Measurements from ENCODE around the gene CCR3.

The CCR3 gene

DNA sequence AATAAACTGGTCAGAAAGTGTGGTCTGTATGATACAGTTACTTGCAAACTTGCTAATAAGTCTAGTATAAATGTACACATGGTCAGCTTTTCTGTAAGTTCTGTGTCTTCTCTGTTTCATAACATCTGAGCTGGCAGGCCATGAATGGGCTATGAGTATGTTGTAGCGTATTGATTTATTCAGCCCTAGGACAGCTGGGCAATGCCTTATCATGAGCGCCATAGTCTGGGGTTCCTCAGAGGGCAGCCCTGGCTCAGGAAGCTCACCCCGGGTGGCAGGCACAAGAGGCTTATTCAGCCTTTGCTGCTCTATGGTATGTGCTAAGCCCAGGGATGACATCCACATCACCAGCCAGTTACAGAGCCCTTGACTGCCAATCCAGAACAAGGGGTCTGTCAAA lies 61.0 kb downstream of the CCR3 start:
- Histone ChIP-seq H3K4me3 (ENCODE audit: low read length in 2 of 2) (no peak overlapping the region), H3K79me1 (ENCODE audit: low read depth, low read length) (no peaks in the 10 kb centered on the region), H2BK120ac (ENCODE audit: low read depth, low read length) (no peak overlapping the region), H3K9me3 (replicated peaks in 1 of 2; ENCODE audit: control insufficient read depth in 2 of 2, insufficient read depth in 1 of 2, low read depth in 1 of 2, low read length in 2 of 2) (no peaks in the 10 kb centered on the region), H3K4ac (ENCODE audit: low read length) (no peak overlapping the region), H2AFZ (ENCODE audit: low read length) (no peak overlapping the region), H3K14ac (ENCODE audit: low read length) (no peak overlapping the region), H4K91ac (ENCODE audit: low read depth, low read length, poor library complexity) (no peak overlapping the region), H2BK12ac (ENCODE audit: low read length) (no peak overlapping the region), H3K4me2 (ENCODE audit: insufficient read depth, low read length, poor library complexity, severe bottlenecking) (no peak overlapping the region), H2BK15ac (ENCODE audit: low read length) (no peak overlapping the region), H2BK5ac (ENCODE audit: low read length) (no peak overlapping the region), H3K23ac (ENCODE audit: low read depth, low read length, poor library complexity) (no peak overlapping the region), H3K27ac (replicated peaks; ENCODE audit: low read length) (no peak overlapping the region), H3K9ac (ENCODE audit: low read depth, low read length, poor library complexity) (no peak overlapping the region), H3K27me3 (ENCODE audit: control insufficient read depth in 3 of 3, insufficient read depth in 3 of 3, low read depth in 1 of 3, low read length in 3 of 3) (peaks cover 0 to 9% (median 0%) of the 10 kb centered on the region in 3 experiments), H2AK5ac (ENCODE audit: low read depth, low read length) (no peak overlapping the region), H4K8ac (ENCODE audit: low read depth, low read length) (no peak overlapping the region), H3K36me3 (replicated peaks in 1 of 2; ENCODE audit: control insufficient read depth in 2 of 2, insufficient read depth in 2 of 2, low read length in 2 of 2) (no peaks in the 10 kb centered on the region), H3K4me1 (ENCODE audit: control insufficient read depth in 2 of 2, insufficient read depth in 1 of 2, low read depth in 1 of 2, low read length in 2 of 2) (no peaks in the 10 kb centered on the region), H3K18ac (ENCODE audit: low read length) (no peak overlapping the region)
- no CpG with 5 or more reads among the region's 3 CpGs for WGBS, 2 donors (ENCODE audit: extremely low coverage in 2 of 2, insufficient read length in 2 of 2, insufficient replicate concordance in 1 of 2)
- no peak for DNase-seq (ENCODE audit: low spot score)

GRCh38 chr3:46304739-46305138 lies 62.5 kb downstream of the CCR3 start:
- Histone ChIP-seq H2BK12ac (ENCODE audit: low read length) (no peak overlapping the region), H3K79me1 (ENCODE audit: low read depth, low read length) (no peaks in the 10 kb centered on the region), H2AK5ac (ENCODE audit: low read depth, low read length) (no peak overlapping the region), H3K14ac (ENCODE audit: low read length) (no peak overlapping the region), H3K27me3 (ENCODE audit: control insufficient read depth in 3 of 3, insufficient read depth in 3 of 3, low read depth in 1 of 3, low read length in 3 of 3) (peaks cover 0 to 4% (median 0%) of the 10 kb centered on the region in 3 experiments), H3K36me3 (replicated peaks in 1 of 2; ENCODE audit: control insufficient read depth in 2 of 2, insufficient read depth in 2 of 2, low read length in 2 of 2) (no peaks in the 10 kb centered on the region), H3K4me2 (ENCODE audit: insufficient read depth, low read length, poor library complexity, severe bottlenecking) (no peak overlapping the region), H2BK120ac (ENCODE audit: low read depth, low read length) (no peak overlapping the region), H3K4ac (ENCODE audit: low read length) (no peak overlapping the region), H3K9ac (ENCODE audit: low read depth, low read length, poor library complexity) (no peak overlapping the region), H3K9me3 (replicated peaks in 1 of 2; ENCODE audit: control insufficient read depth in 2 of 2, insufficient read depth in 1 of 2, low read depth in 1 of 2, low read length in 2 of 2) (no peaks in the 10 kb centered on the region), H3K18ac (ENCODE audit: low read length) (no peak overlapping the region), H3K4me3 (ENCODE audit: low read length in 2 of 2) (no peak overlapping the region), H3K4me1 (ENCODE audit: control insufficient read depth in 2 of 2, insufficient read depth in 1 of 2, low read depth in 1 of 2, low read length in 2 of 2) (no peaks in the 10 kb centered on the region), H2BK15ac (ENCODE audit: low read length) (no peak overlapping the region), H4K91ac (ENCODE audit: low read depth, low read length, poor library complexity) (no peak overlapping the region), H3K23ac (ENCODE audit: low read depth, low read length, poor library complexity) (no peak overlapping the region), H2AFZ (ENCODE audit: low read length) (no peak overlapping the region), H4K8ac (ENCODE audit: low read depth, low read length) (no peak overlapping the region), H2BK5ac (ENCODE audit: low read length) (no peak overlapping the region), H3K27ac (replicated peaks; ENCODE audit: low read length) (no peak overlapping the region)
- no peak for DNase-seq (ENCODE audit: low spot score)
- WGBS, 2 donors (ENCODE audit: extremely low coverage in 2 of 2, insufficient read length in 2 of 2, insufficient replicate concordance in 1 of 2): 100% methylated on average over 2 of the region's 3 CpGs; no CpG with 5 or more reads in 1 of the 2 donors

- no peak overlapping the region for H2BK12ac ChIP-seq (ENCODE audit: low read length)
- H2BK15ac ChIP-seq (ENCODE audit: low read length): no peak overlapping the region
- DNase-seq (ENCODE audit: low spot score): no peak
- H2AFZ ChIP-seq (ENCODE audit: low read length): no peak overlapping the region
- no peak overlapping the region for H4K91ac ChIP-seq (ENCODE audit: low read depth, low read length, poor library complexity)
- H2AK5ac ChIP-seq (ENCODE audit: low read depth, low read length): no peak overlapping the region
- no peak overlapping the region for H3K9ac ChIP-seq (ENCODE audit: low read depth, low read length, poor library complexity)
- H3K9me3 ChIP-seq (replicated peaks in 1 of 2; ENCODE audit: control insufficient read depth in 2 of 2, insufficient read depth in 1 of 2, low read depth in 1 of 2, low read length in 2 of 2): no peaks in the 10 kb centered on the region
- H3K14ac ChIP-seq (ENCODE audit: low read length): no peak overlapping the region
- no peaks in the 10 kb centered on the region for H3K36me3 ChIP-seq (replicated peaks in 1 of 2; ENCODE audit: control insufficient read depth in 2 of 2, insufficient read depth in 2 of 2, low read length in 2 of 2)
- no peaks in the 10 kb centered on the region for H3K79me1 ChIP-seq (ENCODE audit: low read depth, low read length)
- no peak overlapping the region for H3K4ac ChIP-seq (ENCODE audit: low read length)
- H3K27me3 ChIP-seq (ENCODE audit: control insufficient read depth in 3 of 3, insufficient read depth in 3 of 3, low read depth in 1 of 3, low read length in 3 of 3): no peaks in the 10 kb centered on the region
- no peak overlapping the region for H3K4me3 ChIP-seq (ENCODE audit: low read length in 2 of 2)
- H3K18ac ChIP-seq (ENCODE audit: low read length): no peak overlapping the region
- H3K4me2 ChIP-seq (ENCODE audit: insufficient read depth, low read length, poor library complexity, severe bottlenecking): no peak overlapping the region
- no peak overlapping the region for H3K23ac ChIP-seq (ENCODE audit: low read depth, low read length, poor library complexity)
- WGBS, 2 donors (ENCODE audit: extremely low coverage in 2 of 2, insufficient read length in 2 of 2, insufficient replicate concordance in 1 of 2): no CpG with 5 or more reads among the region's 1 CpG
- H2BK120ac ChIP-seq (ENCODE audit: low read depth, low read length): no peak overlapping the region
- H2BK5ac ChIP-seq (ENCODE audit: low read length): no peak overlapping the region
- H4K8ac ChIP-seq (ENCODE audit: low read depth, low read length): no peak overlapping the region
- H3K27ac ChIP-seq (replicated peaks; ENCODE audit: low read length): no peak overlapping the region
- no peaks in the 10 kb centered on the region for H3K4me1 ChIP-seq (ENCODE audit: control insufficient read depth in 2 of 2, insufficient read depth in 1 of 2, low read depth in 1 of 2, low read length in 2 of 2)
These were observed 70.7 kb downstream of the CCR3 start for GRCh38 chr3:46312991-46313390.

DNA sequence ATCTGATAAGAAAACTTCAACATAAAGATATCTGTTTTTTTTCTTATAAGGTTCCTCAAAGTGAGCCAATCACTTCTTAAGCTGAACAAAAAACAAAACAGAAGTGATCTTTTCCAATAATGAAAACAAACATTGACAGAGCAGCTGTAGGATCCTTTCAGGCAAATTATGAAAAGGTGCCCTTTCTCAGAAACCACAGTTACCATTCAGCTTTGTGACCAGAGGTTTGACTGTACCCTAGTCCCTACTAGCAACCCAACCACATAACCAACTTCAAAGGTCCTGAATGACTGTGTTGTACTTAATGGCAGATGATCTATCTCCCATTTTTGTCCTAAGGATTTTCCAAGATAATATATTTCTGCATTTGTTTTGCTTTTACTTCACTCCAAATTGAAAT lies 72.3 kb downstream of the CCR3 start:
- H4K91ac ChIP-seq (ENCODE audit: low read depth, low read length, poor library complexity): no peak overlapping the region
- H2AK5ac ChIP-seq (ENCODE audit: low read depth, low read length): no peak overlapping the region
- no peak overlapping the region for H3K18ac ChIP-seq (ENCODE audit: low read length)
- H3K9me3 ChIP-seq (replicated peaks in 1 of 2; ENCODE audit: control insufficient read depth in 2 of 2, insufficient read depth in 1 of 2, low read depth in 1 of 2, low read length in 2 of 2): no peaks in the 10 kb centered on the region
- no peak overlapping the region for H3K14ac ChIP-seq (ENCODE audit: low read length)
- H2BK15ac ChIP-seq (ENCODE audit: low read length): no peak overlapping the region
- no peak for DNase-seq (ENCODE audit: low spot score)
- H3K4ac ChIP-seq (ENCODE audit: low read length): no peak overlapping the region
- H3K9ac ChIP-seq (ENCODE audit: low read depth, low read length, poor library complexity): no peak overlapping the region
- no peaks in the 10 kb centered on the region for H3K36me3 ChIP-seq (replicated peaks in 1 of 2; ENCODE audit: control insufficient read depth in 2 of 2, insufficient read depth in 2 of 2, low read length in 2 of 2)
- H4K8ac ChIP-seq (ENCODE audit: low read depth, low read length): no peak overlapping the region
- H3K79me1 ChIP-seq (ENCODE audit: low read depth, low read length): no peaks in the 10 kb centered on the region
- H3K27me3 ChIP-seq (ENCODE audit: control insufficient read depth in 3 of 3, insufficient read depth in 3 of 3, low read depth in 1 of 3, low read length in 3 of 3): no peaks in the 10 kb centered on the region
- H3K4me3 ChIP-seq (ENCODE audit: low read length in 2 of 2): no peak overlapping the region
- no peak overlapping the region for H3K23ac ChIP-seq (ENCODE audit: low read depth, low read length, poor library complexity)
- H2BK5ac ChIP-seq (ENCODE audit: low read length): no peak overlapping the region
- H3K27ac ChIP-seq (replicated peaks; ENCODE audit: low read length): no peak overlapping the region
- H2BK120ac ChIP-seq (ENCODE audit: low read depth, low read length): no peak overlapping the region
- no peak overlapping the region for H3K4me2 ChIP-seq (ENCODE audit: insufficient read depth, low read length, poor library complexity, severe bottlenecking)
- H2BK12ac ChIP-seq (ENCODE audit: low read length): no peak overlapping the region
- H3K4me1 ChIP-seq (ENCODE audit: control insufficient read depth in 2 of 2, insufficient read depth in 1 of 2, low read depth in 1 of 2, low read length in 2 of 2): no peaks in the 10 kb centered on the region
- no peak overlapping the region for H2AFZ ChIP-seq (ENCODE audit: low read length)

All from neuronal stem cell (in vitro differentiated cells).